H9 (cell line): ENCODE data around the gene FERMT2. TPM values are rescaled to one million over a fixed set of nuclear protein-coding genes. Genes with fewer than 3 reads are reported as not detected.
A peak's percentile ranks its signal among the peaks of the same experiment; 100 is the strongest.

Experiments used
- DNase-seq: peaks from one replicate; pipeline ENCODE4 v3.0.0-alpha.2; 2017
- H2AFZ ChIP-seq: one replicate; pipeline ENCODE4 v1.6.1; 2013; ENCODE audit warnings: mild to moderate bottlenecking, low read length, control low read depth, moderate library complexity
- H2AK5ac ChIP-seq: 2 replicates; pipeline ENCODE4 v1.6.1; 2013; ENCODE audit warnings: low read length, control low read depth, mixed read lengths; ENCODE audit not compliant: insufficient read length
- H2BK120ac ChIP-seq: one replicate; pipeline ENCODE4 v1.6.1; 2013; ENCODE audit warnings: low read depth, mild to moderate bottlenecking, low read length, control low read depth, inconsistent platforms; ENCODE audit not compliant: poor library complexity, severe bottlenecking
- H2BK12ac ChIP-seq: 2 replicates; pipeline ENCODE4 v1.6.1; 2013; ENCODE audit warnings: low read length, control low read depth, mixed read lengths, low read depth; ENCODE audit not compliant: insufficient read length
- H2BK15ac ChIP-seq: 2 replicates; pipeline ENCODE4 v1.6.1; 2013; ENCODE audit warnings: low read depth, low read length, control low read depth
- H2BK20ac ChIP-seq: one replicate; pipeline ENCODE4 v1.6.1; 2013; ENCODE audit warnings: low read depth, mild to moderate bottlenecking, low read length, control low read depth, inconsistent platforms; ENCODE audit not compliant: poor library complexity, severe bottlenecking
- H2BK5ac ChIP-seq: 2 replicates; pipeline ENCODE4 v1.6.1; 2013; ENCODE audit warnings: low read length, control low read depth, mixed read lengths; ENCODE audit not compliant: insufficient read length
- H3K14ac ChIP-seq: 2 replicates; pipeline ENCODE4 v1.6.1; 2013; ENCODE audit warnings: low read length, control low read depth; ENCODE audit not compliant: insufficient read depth
- H3K18ac ChIP-seq: 2 replicates; pipeline ENCODE4 v1.6.1; 2013; ENCODE audit warnings: low read depth, mild to moderate bottlenecking, mixed read lengths, low read length, control low read depth; ENCODE audit not compliant: insufficient read length
- H3K23ac ChIP-seq: 2 replicates; pipeline ENCODE4 v1.6.1; 2013; ENCODE audit warnings: low read length, control low read depth, mixed read lengths, low read depth; ENCODE audit not compliant: insufficient read length
- H3K23me2 ChIP-seq: 2 replicates; pipeline ENCODE4 v1.6.1; 2013; ENCODE audit warnings: low read depth, mild to moderate bottlenecking, mixed read lengths, low read length, control low read depth; ENCODE audit not compliant: insufficient read length, poor library complexity, severe bottlenecking
- H3K27ac ChIP-seq: 2 replicates; pipeline ENCODE4 v1.5.1; 2013; ENCODE audit warnings: low read length, control low read depth, mixed read lengths, low read depth; ENCODE audit not compliant: insufficient read length
- H3K27me3 ChIP-seq: 2 replicates; pipeline ENCODE4 v1.6.1; 2013; ENCODE audit warnings: low read length, control low read depth, inconsistent platforms; ENCODE audit not compliant: insufficient read depth
- H3K4ac ChIP-seq: 2 replicates; pipeline ENCODE4 v1.6.1; 2013; ENCODE audit warnings: low read depth, mild to moderate bottlenecking, control low read depth, inconsistent platforms, low read length, moderate library complexity
- H3K4me1 ChIP-seq: 2 replicates; pipeline ENCODE4 v1.6.1; 2013; ENCODE audit warnings: low read length, control low read depth, inconsistent platforms; ENCODE audit not compliant: insufficient read depth
- H3K4me2 ChIP-seq: 2 replicates; pipeline ENCODE4 v1.6.1; 2013; ENCODE audit warnings: low read length, control low read depth, mixed read lengths; ENCODE audit not compliant: insufficient read length, insufficient read depth
- H3K56ac ChIP-seq: 2 replicates; pipeline ENCODE4 v1.6.1; 2013; ENCODE audit warnings: low read depth, mild to moderate bottlenecking, mixed read lengths, low read length, control low read depth; ENCODE audit not compliant: insufficient read length
- H3K79me1 ChIP-seq: 2 replicates; pipeline ENCODE4 v1.6.1; 2013; ENCODE audit warnings: low read depth, mild to moderate bottlenecking, moderate library complexity, low read length, control low read depth, inconsistent platforms; ENCODE audit not compliant: insufficient read depth, poor library complexity, severe bottlenecking
- H3K79me2 ChIP-seq: 2 replicates; pipeline ENCODE4 v1.6.1; 2013; ENCODE audit warnings: low read length, control low read depth, inconsistent platforms; ENCODE audit not compliant: insufficient read depth
- H3K9ac ChIP-seq: 2 replicates; pipeline ENCODE4 v1.6.1; 2013; ENCODE audit warnings: low read length, control low read depth, mixed read lengths; ENCODE audit not compliant: insufficient read length; ENCODE audit errors: extremely low read depth
- H3K9me3 ChIP-seq: one replicate; pipeline ENCODE4 v1.6.1; 2013; ENCODE audit warnings: low read depth, low read length, inconsistent platforms; ENCODE audit not compliant: control insufficient read depth
- H3T11ph ChIP-seq: one replicate; pipeline ENCODE4 v1.6.1; 2013; ENCODE audit warnings: mild to moderate bottlenecking, low read length, control low read depth, inconsistent platforms
- H4K20me1 ChIP-seq: one replicate; pipeline ENCODE4 v1.6.1; 2013; ENCODE audit not compliant: control insufficient read depth, insufficient read length, insufficient read depth
- H4K5ac ChIP-seq: 2 replicates; pipeline ENCODE4 v1.6.1; 2013; ENCODE audit warnings: low read depth, mild to moderate bottlenecking, mixed read lengths, low read length, control low read depth; ENCODE audit not compliant: insufficient read length
- H4K8ac ChIP-seq: replicated peaks from 2 replicates; pipeline ENCODE4 v1.6.1; 2013; ENCODE audit warnings: low read length, control low read depth, mixed read lengths, low read depth; ENCODE audit not compliant: insufficient read length
- H4K91ac ChIP-seq: 2 replicates; pipeline ENCODE4 v1.6.1; 2013; ENCODE audit warnings: low read depth, mild to moderate bottlenecking, moderate library complexity, mixed read lengths, low read length, control low read depth; ENCODE audit not compliant: insufficient read length
- H3K27ac Mint-ChIP-seq, 3 experiments: 2 replicates in 2 of 3; 3 replicates in 1 of 3; pipeline ENCODE4 v1.8.0; 2020 to 2021; ENCODE audit warnings: mixed read lengths in 3 of 3, mild to moderate bottlenecking in 1 of 3, moderate library complexity in 1 of 3
- H3K27me3 Mint-ChIP-seq: 2 replicates; pipeline ENCODE4 v1.8.0; 2021; ENCODE audit warnings: low read depth, mild to moderate bottlenecking, moderate library complexity, mixed read lengths
- H3K36me3 Mint-ChIP-seq, 3 experiments: 2 replicates in 2 of 3; 3 replicates in 1 of 3; pipeline ENCODE4 v1.8.0; 2020 to 2021; ENCODE audit warnings: low read depth in 3 of 3, mixed read lengths in 3 of 3; ENCODE audit not compliant: insufficient read depth in 1 of 3
- H3K4me1 Mint-ChIP-seq, 2 experiments: 2 replicates each; pipeline ENCODE4 v1.8.0; 2020; ENCODE audit warnings: mixed read lengths in 2 of 2
- H3K4me3 Mint-ChIP-seq, 2 experiments: 2 replicates in 1 of 2; 3 replicates in 1 of 2; pipeline ENCODE4 v1.8.0; 2020 to 2021; ENCODE audit warnings: mild to moderate bottlenecking in 2 of 2, mixed read lengths in 2 of 2, moderate library complexity in 1 of 2
- H3K9me3 Mint-ChIP-seq, 2 experiments: 2 replicates in 1 of 2; 3 replicates in 1 of 2; pipeline ENCODE4 v1.8.0; 2020; ENCODE audit warnings: mild to moderate bottlenecking in 2 of 2, mixed read lengths in 2 of 2, moderate library complexity in 1 of 2
- CTCF ChIP-seq: fragments of 200-600 bp; sonication (generic); conservative IDR thresholded peaks from 3 replicates; pipeline ENCODE4 v1.8.0; 2021; ENCODE audit warnings: antibody characterized with exemption, mild to moderate bottlenecking
- WGBS: extraction: QIAGEN DNeasy Blood & Tissue Kit; methylation state at CpG from one replicate; pipeline ENCODE4 v1.1.7; 2013; ENCODE audit warnings: missing lambda C conversion rate, low lambda C conversion rate, mixed read lengths; ENCODE audit not compliant: insufficient read length; ENCODE audit errors: extremely low coverage; 5-methylcytosine and 5-hydroxymethylcytosine counted together
- total RNA-seq: library from RNA; stranded (reverse); gene quantifications from 2 replicates; pipeline ENCODE4 v1.2.1, GENCODE V29; 2021

The FERMT2 gene
- total RNA-seq, 1 experiment from 2014 or later = 128 TPM

- Mint-ChIP-seq H3K4me1 (peaks cover 47 to 54% of the 10 kb centered on the region in 2 experiments), H3K27me3 (no peaks in the 10 kb centered on the region), H3K27ac (peak overlapping the region; percentile 25 to 95 (median 27); a peak in 4 of 7 replicates), H3K9me3 (no peaks in the 10 kb centered on the region), H3K4me3 (no peak overlapping the region), H3K36me3 (peaks cover 15 to 61% (median 48%) of the 10 kb centered on the region in 3 experiments; a peak in 6 of 7 replicates)
- no peak overlapping the region for H2AK5ac ChIP-seq
- no peak overlapping the region for H2BK12ac ChIP-seq
- DNase-seq = no peak
- no peak overlapping the region for H2BK5ac ChIP-seq
- H4K20me1 ChIP-seq = no peaks in the 10 kb centered on the region
- H3K9ac ChIP-seq = no peak overlapping the region
- no peak overlapping the region for H4K5ac ChIP-seq
- no peak overlapping the region for H2AFZ ChIP-seq
- no peak for TF ChIP-seq CTCF
- no peaks in the 10 kb centered on the region for H3K79me1 ChIP-seq
- H2BK15ac ChIP-seq = no peak overlapping the region
- H2BK120ac ChIP-seq = no peak overlapping the region
- H3K56ac ChIP-seq = no peak overlapping the region
- no peaks in the 10 kb centered on the region for H3K23me2 ChIP-seq
- peak overlapping the region; percentile 29 for H3K27ac ChIP-seq
- H3K4me1 ChIP-seq = peaks cover 6% of the 10 kb centered on the region; the same call in 1 of the 2 replicates
- no peak overlapping the region for H3K4ac ChIP-seq
- WGBS = no CpG with 5 or more reads among the region's 2 CpGs
- no peak overlapping the region for H3K18ac ChIP-seq
- H3T11ph ChIP-seq = no peak overlapping the region
- no peak overlapping the region for H4K8ac ChIP-seq
- no peak overlapping the region for H3K23ac ChIP-seq
- H3K14ac ChIP-seq = no peak overlapping the region
- H3K4me2 ChIP-seq = no peak overlapping the region
- no peaks in the 10 kb centered on the region for H3K9me3 ChIP-seq
- H3K79me2 ChIP-seq = no peaks in the 10 kb centered on the region
- H2BK20ac ChIP-seq = no peak overlapping the region
- H4K91ac ChIP-seq = no peak overlapping the region
- no peaks in the 10 kb centered on the region for H3K27me3 ChIP-seq
These were observed 74.0 kb downstream of the FERMT2 start for GRCh38 chr14:52876806-52877205.
